Esophagus muscularis mucosa (tissue), 4 donors: ENCODE data around the gene SERINC3. TPM values are rescaled to one million over a fixed set of nuclear protein-coding genes. Genes with fewer than 3 reads are reported as not detected.
"Not testable (repeated sequence)": the region's sequence is repeated elsewhere in the genome, so short reads cannot be mapped to it uniquely, and the experiment has no call there.

Source experiments
- DNase-seq: peaks from one replicate; pipeline ENCODE4 v3.0.0-alpha.2; 2017; ENCODE audit errors: extremely low spot score
- H3K27ac ChIP-seq, 4 donors: fragments of 200-600 bp; sonication (generic); replicated peaks in 1 of 4; 1 replicate in 3 of 4; 2 replicates in 1 of 4; pipeline ENCODE4 v1.5.1; 2016 to 2019; ENCODE audit warnings: mild to moderate bottlenecking in 1 of 4
- H3K27me3 ChIP-seq, 4 donors: fragments of 200-600 bp; sonication (generic); one replicate each; pipeline versions ENCODE4 v1.5.1 to v1.6.0; 2016 to 2019
- H3K36me3 ChIP-seq, 4 donors: fragments of 200-600 bp; sonication (generic); one replicate each; pipeline ENCODE4 v1.5.1; 2016 to 2019
- H3K4me1 ChIP-seq, 4 donors: fragments of 200-600 bp; sonication (generic); one replicate each; pipeline ENCODE4 v1.5.1; 2016 to 2019
- H3K4me3 ChIP-seq, 4 donors: fragments of 200-600 bp; sonication (generic); 1 replicate in 2 of 4; 2 replicates in 2 of 4; pipeline ENCODE4 v1.5.1; 2016 to 2019; ENCODE audit warnings: mild to moderate bottlenecking in 4 of 4, moderate library complexity in 1 of 4
- H3K9me3 ChIP-seq, 4 donors: fragments of 200-600 bp; sonication (generic); 1 replicate in 3 of 4; 2 replicates in 1 of 4; pipeline ENCODE4 v1.5.1; 2016 to 2019
- EP300 ChIP-seq: sonication (generic); formaldehyde crosslinking; IDR thresholded peaks from one replicate; pipeline ENCODE4 v1.6.1; 2017; ENCODE audit warnings: antibody characterized with exemption
- POLR2A ChIP-seq: fragments of 450-650 bp; IDR thresholded peaks from one replicate; pipeline ENCODE4 v1.6.1; 2017; ENCODE audit warnings: antibody characterized with exemption, moderate library complexity, mild to moderate bottlenecking, low read depth
- POLR2AphosphoS5 ChIP-seq, 2 donors: sonication (generic); formaldehyde crosslinking; IDR thresholded peaks; one replicate each; pipeline ENCODE4 v1.6.1; 2017; ENCODE audit warnings: antibody characterized with exemption in 2 of 2
- WGBS: methylation state at CpG from one replicate; pipeline ENCODE4 v1.1.5; 2018; 5-methylcytosine and 5-hydroxymethylcytosine counted together
- intact Hi-C: fragments of 100-400 bp; cut with DNase I; formaldehyde crosslinking; loops from one replicate; pipeline ENCODE4 v1.15.1; 2023
- total RNA-seq, 4 donors: library from RNA; depleted of rRNA; stranded (reverse); fragments of >200 nt; gene quantifications; one replicate each; pipeline versions ENCODE4 v1.1.0 to v1.2.1, GENCODE V29; 2016
- TF ChIP-seq, protein P1 (sequence below), 3 experiments: fragments of 200-600 bp in 2 of 3; fragments of 450-650 bp in 1 of 3; sonication (generic) in 2 of 3; IDR thresholded peaks; one replicate each; pipeline ENCODE4 v1.5.1; 2017 to 2019; ENCODE audit warnings: antibody characterized with exemption in 3 of 3, mild to moderate bottlenecking in 2 of 3, moderate library complexity in 1 of 3

SERINC3 gene
- total RNA-seq, 4 donors from 2014 or later, result 121 to 175 (median 138) TPM

DNA sequence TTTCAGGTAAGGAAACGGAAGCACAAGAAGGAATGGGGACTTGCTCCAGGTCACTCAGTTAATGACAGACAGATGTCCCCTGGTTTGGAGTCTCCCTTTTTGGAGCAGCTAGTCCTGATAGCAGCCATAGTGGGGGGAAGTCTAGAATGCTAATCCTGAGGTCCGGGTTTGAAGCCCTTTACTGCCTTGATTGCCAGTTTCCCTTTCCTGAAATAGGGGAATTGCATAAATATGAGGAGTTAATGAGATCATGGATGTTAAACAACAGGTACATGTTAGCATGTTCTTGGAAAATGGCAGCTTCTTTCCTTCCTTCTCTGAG lies 46.5 kb downstream of the SERINC3 start:
- peak overlapping the region; percentile 92 to 96 (median 94) for H3K27ac ChIP-seq
- H3K36me3 ChIP-seq, result peaks cover 6 to 11% (median 8%) of the 10 kb centered on the region in 4 donors
- DNase-seq, result no peak
- no peak for TF ChIP-seq POLR2AphosphoS5 (IDR thresholded peaks at IDR 0.05)
- TF ChIP-seq, protein P1, sequence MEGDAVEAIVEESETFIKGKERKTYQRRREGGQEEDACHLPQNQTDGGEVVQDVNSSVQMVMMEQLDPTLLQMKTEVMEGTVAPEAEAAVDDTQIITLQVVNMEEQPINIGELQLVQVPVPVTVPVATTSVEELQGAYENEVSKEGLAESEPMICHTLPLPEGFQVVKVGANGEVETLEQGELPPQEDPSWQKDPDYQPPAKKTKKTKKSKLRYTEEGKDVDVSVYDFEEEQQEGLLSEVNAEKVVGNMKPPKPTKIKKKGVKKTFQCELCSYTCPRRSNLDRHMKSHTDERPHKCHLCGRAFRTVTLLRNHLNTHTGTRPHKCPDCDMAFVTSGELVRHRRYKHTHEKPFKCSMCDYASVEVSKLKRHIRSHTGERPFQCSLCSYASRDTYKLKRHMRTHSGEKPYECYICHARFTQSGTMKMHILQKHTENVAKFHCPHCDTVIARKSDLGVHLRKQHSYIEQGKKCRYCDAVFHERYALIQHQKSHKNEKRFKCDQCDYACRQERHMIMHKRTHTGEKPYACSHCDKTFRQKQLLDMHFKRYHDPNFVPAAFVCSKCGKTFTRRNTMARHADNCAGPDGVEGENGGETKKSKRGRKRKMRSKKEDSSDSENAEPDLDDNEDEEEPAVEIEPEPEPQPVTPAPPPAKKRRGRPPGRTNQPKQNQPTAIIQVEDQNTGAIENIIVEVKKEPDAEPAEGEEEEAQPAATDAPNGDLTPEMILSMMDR (IDR thresholded peaks at IDR 0.05), result no peak
- TF ChIP-seq POLR2A, result no peak
- no peak for TF ChIP-seq EP300
- H3K4me1 ChIP-seq, result peaks cover 9 to 23% (median 20%) of the 10 kb centered on the region in 4 donors
- H3K9me3 ChIP-seq, result no peaks in the 10 kb centered on the region
- 13% methylated on average over 2 of the region's 2 CpGs for WGBS
- H3K4me3 ChIP-seq, result peak overlapping the region; percentile 75 to 87 (median 78)
- no peaks in the 10 kb centered on the region for H3K27me3 ChIP-seq
- intact Hi-C loops, result loop anchor here (2.0 to 5.0 kb wide), 3 partner anchors 47 to 263 kb away; partner anchors contain the start of genes OSER1 and SERINC3

DNA sequence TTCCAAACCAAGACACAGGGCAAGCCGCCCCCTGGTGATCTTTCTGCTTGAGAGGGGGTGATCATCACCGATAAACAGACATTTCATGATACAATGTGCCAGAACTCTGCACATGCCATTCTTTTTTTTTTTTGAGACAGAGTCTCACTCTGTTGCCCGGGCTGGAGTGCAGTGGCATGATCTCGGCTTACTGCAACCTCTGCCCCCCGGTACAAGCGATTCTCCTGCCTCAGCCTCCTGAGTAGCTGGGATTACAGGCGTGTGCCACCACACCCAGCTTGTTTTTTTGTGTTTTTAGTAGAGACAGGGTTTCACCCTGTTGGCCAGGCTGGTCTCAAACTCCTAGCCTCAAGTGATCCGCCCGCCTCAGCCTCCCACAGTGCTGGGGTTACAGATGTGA lies 49.6 kb downstream of the SERINC3 start:
- peaks cover 9 to 22% (median 20%) of the 10 kb centered on the region in 4 donors for H3K4me1 ChIP-seq
- H3K36me3 ChIP-seq, H3K27me3 ChIP-seq, H3K4me3 ChIP-seq, intact Hi-C loops, DNase-seq, H3K27ac ChIP-seq, H3K9me3 ChIP-seq: not testable (repeated sequence)
- WGBS, result 89% methylated on average over 9 of the region's 9 CpGs

DNA sequence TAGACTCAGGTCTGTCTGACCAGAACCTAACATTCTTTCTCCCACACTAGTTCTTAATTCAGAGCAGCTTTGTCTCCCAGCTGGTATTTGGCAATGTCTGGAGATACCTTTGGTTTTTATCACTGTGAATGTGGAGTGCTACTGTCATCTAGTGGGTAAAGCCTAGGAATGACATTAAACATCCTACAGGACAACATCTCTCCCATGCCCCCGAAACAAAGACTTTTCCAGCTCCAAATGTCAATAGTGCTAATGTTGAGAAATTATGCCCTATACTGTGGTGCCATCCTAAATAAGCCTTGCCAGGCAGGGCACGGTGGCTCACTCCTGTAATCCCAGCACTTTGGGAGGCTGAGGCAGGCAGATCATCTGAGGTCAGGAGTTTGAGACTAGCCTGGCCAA lies 50.4 kb downstream of the SERINC3 start:
- Histone ChIP-seq H3K27ac (no peak overlapping the region), H3K36me3 (no peaks in the 10 kb centered on the region), H3K4me3 (no peak overlapping the region), H3K4me1 (peaks cover 6 to 14% (median 13%) of the 10 kb centered on the region in 4 donors), H3K27me3 (no peaks in the 10 kb centered on the region), H3K9me3 (no peaks in the 10 kb centered on the region)
- intact Hi-C loops, result no loop called here
- TF ChIP-seq, protein P1 (IDR thresholded peaks at IDR 0.05), result peak in 1 of 3 experiments; percentile 27
- no peak for TF ChIP-seq POLR2AphosphoS5 (IDR thresholded peaks at IDR 0.05)
- TF ChIP-seq POLR2A, result no peak
- no peak for TF ChIP-seq EP300
- no peak for DNase-seq
- 69% methylated on average over 2 of the region's 2 CpGs for WGBS

DNA sequence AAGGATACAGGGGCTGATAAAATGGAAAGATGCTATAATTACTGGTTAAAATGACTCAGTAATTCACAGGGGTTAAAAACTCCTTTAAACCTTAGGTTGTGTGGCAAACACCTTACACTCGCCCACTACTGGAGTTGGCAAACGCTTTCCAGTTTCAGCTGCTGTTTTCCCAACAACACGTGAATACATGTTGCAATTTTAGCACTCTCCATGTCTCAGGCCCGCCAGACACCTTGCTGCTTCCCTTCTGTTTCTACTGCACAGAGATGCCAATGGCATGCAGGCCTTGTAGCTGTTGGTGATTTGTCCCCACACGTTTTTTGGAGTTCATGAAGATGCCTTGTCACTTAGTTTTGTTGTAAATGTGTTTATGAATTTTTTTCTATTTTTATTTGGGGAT lies 51.5 kb downstream of the SERINC3 start:
- H3K4me3 ChIP-seq, result no peak overlapping the region
- no peak overlapping the region for H3K27ac ChIP-seq
- H3K36me3 ChIP-seq, result no peaks in the 10 kb centered on the region
- H3K4me1 ChIP-seq, result peaks cover 0 to 5% (median 4%) of the 10 kb centered on the region in 4 donors
- TF ChIP-seq POLR2AphosphoS5 (IDR thresholded peaks at IDR 0.05) (no peak), POLR2A (no peak), EP300 (no peak)
- TF ChIP-seq, protein P1 (IDR thresholded peaks at IDR 0.05), result no peak
- no peaks in the 10 kb centered on the region for H3K9me3 ChIP-seq
- intact Hi-C loops, result no loop called here
- 65% methylated on average over 5 of the region's 5 CpGs for WGBS
- H3K27me3 ChIP-seq, result no peaks in the 10 kb centered on the region
- no peak for DNase-seq

DNA sequence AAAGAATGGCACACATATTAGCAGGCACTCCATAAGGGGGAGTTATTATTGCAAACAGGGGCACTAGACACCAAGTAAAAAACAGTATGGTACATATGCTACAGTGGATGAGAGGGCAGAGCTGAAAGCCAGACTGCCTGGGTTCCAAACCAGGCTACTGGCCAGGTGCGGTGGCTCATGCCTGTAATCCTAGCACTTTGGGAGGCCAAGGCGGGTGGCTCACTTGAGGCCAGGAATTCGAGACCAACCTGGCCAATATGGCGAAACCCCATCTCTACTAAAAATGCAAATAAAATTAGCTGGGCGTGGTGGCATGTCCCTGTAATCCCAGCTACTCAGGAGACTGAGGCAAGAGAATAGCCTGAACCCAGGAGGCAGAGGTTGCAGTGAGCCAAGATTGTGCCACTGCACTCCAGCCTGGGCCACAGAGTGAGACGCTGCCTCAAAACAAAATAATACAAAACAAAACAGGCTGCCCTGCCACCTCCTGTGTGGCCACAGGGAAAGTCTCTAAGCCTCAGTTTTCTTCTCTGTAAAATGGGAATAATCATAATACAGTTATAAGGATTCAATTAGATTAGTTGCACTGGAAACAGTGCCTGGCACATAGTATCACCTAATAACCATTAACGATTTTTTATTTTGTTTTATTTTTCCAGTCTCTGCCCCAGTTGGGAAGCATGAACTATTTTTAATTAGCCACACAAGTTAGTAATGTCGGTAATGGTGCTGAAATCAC lies 53.7 kb downstream of the SERINC3 start:
- DNase-seq, result no peak
- no peaks in the 10 kb centered on the region for H3K36me3 ChIP-seq
- H3K9me3 ChIP-seq, result no peaks in the 10 kb centered on the region
- intact Hi-C loops, result no loop called here
- WGBS, result 90% methylated on average over 8 of the region's 8 CpGs
- no peaks in the 10 kb centered on the region for H3K27me3 ChIP-seq
- TF ChIP-seq, protein P1 (IDR thresholded peaks at IDR 0.05), result no peak
- TF ChIP-seq POLR2AphosphoS5 (IDR thresholded peaks at IDR 0.05) (no peak), POLR2A (no peak)
- H3K27ac ChIP-seq, result peak overlapping the region in 2 of 4 donors; percentile 25 to 28
- H3K4me1 ChIP-seq, result no peaks in the 10 kb centered on the region
- H3K4me3 ChIP-seq, result no peak overlapping the region
